SK-N-SH (cell line): ENCODE measurements around the gene TIMM21. TPM values are rescaled to one million over a fixed set of nuclear protein-coding genes. Genes with fewer than 3 reads are reported as not detected.

Experiments
- CTCF ChIA-PET: fragments of 300-600, 350-600 bp; formaldehyde crosslinking; extraction: SDS; loops from one replicate; lab custom pipeline; 2021; lab: Yijun Ruan, JAX
- POLR2A ChIA-PET: fragments of 350-600 bp; sonication (Branson Sonifier 250); formaldehyde crosslinking; extraction: SDS; loops from one replicate; lab custom pipeline; 2020; ENCODE audit warnings: antibody characterized with exemption, inconsistent platforms; lab: Yijun Ruan, JAX
- DNase-seq: peaks from one replicate; pipeline ENCODE4 v3.0.0; 2012
- H2AFZ ChIP-seq: fragments of 200-600 bp; sonication (generic); 2 replicates; pipeline ENCODE4 v1.8.1; 2016; ENCODE audit warnings: antibody characterized with exemption, mild to moderate bottlenecking, low read depth
- H3F3A ChIP-seq: fragments of 200-600 bp; sonication (generic); replicated peaks from 2 replicates; pipeline ENCODE3; 2016; ENCODE audit warnings: antibody characterized with exemption, mild to moderate bottlenecking; ENCODE audit not compliant: insufficient read depth
- H3K27ac ChIP-seq, 2 experiments: fragments of 200-500 bp in 1 of 2; fragments of 200-600 bp in 1 of 2; sonication (Bioruptor generic) in 1 of 2; sonication (generic), shearing (Covaris generic) in 1 of 2; 2 replicates each; pipeline versions ENCODE4 v1.5.1 to v1.6.1; 2014 to 2016; ENCODE audit warnings: low read depth in 2 of 2, inconsistent platforms in 1 of 2, low read length in 1 of 2, mild to moderate bottlenecking in 1 of 2, mixed read lengths in 1 of 2
- H3K27me3 ChIP-seq: fragments of 200-600 bp; sonication (generic), shearing (Covaris generic); 2 replicates; pipeline ENCODE4 v1.6.1; 2016; ENCODE audit warnings: mixed run types; ENCODE audit not compliant: insufficient read depth
- H3K36me3 ChIP-seq, 2 experiments: fragments of 200-500 bp in 1 of 2; fragments of 200-600 bp in 1 of 2; sonication (Bioruptor generic) in 1 of 2; sonication (generic) in 1 of 2; replicated peaks in 1 of 2; 2 replicates each; pipeline versions ENCODE3 to v1.5.1; 2014 to 2016; ENCODE audit warnings: low read length in 1 of 2, mild to moderate bottlenecking in 1 of 2; ENCODE audit not compliant: insufficient read depth in 2 of 2, control insufficient read depth in 1 of 2
- H3K4me1 ChIP-seq, 2 experiments: fragments of 200-500 bp in 1 of 2; fragments of 200-600 bp in 1 of 2; sonication (Bioruptor generic) in 1 of 2; sonication (generic), shearing (Covaris generic) in 1 of 2; 2 replicates each; pipeline versions ENCODE4 v1.5.1 to v1.6.1; 2014 to 2016; ENCODE audit warnings: low read depth in 1 of 2, low read length in 1 of 2, mixed run types in 1 of 2; ENCODE audit not compliant: insufficient read depth in 2 of 2, control insufficient read depth in 1 of 2
- H3K4me2 ChIP-seq: fragments of 200-600 bp; sonication (generic), shearing (Covaris generic); 2 replicates; pipeline ENCODE4 v1.6.1; 2017; ENCODE audit warnings: mixed run types
- H3K4me3 ChIP-seq, 2 experiments: fragments of 200-500 bp in 1 of 2; fragments of 200-600 bp in 1 of 2; sonication (Bioruptor generic) in 1 of 2; sonication (generic), shearing (Covaris generic) in 1 of 2; 2 replicates each; pipeline versions ENCODE4 v1.5.1 to v1.8.1; 2014 to 2016; ENCODE audit warnings: low read depth in 2 of 2, inconsistent platforms in 1 of 2, low read length in 1 of 2, mild to moderate bottlenecking in 1 of 2, mixed read lengths in 1 of 2, moderate library complexity in 1 of 2
- H3K79me2 ChIP-seq: fragments of 200-600 bp; sonication (generic); 2 replicates; pipeline ENCODE4 v1.8.1; 2017; ENCODE audit warnings: mild to moderate bottlenecking; ENCODE audit not compliant: insufficient read depth
- H3K9ac ChIP-seq: fragments of 200-600 bp; sonication (generic); 2 replicates; pipeline ENCODE4 v1.6.1; 2017; ENCODE audit warnings: mixed run types
- H3K9me2 ChIP-seq: fragments of 200-600 bp; sonication (generic); 2 replicates; pipeline ENCODE4 v1.6.1; 2017; ENCODE audit warnings: mixed run types
- H3K9me3 ChIP-seq: fragments of 200-600 bp; sonication (generic); 2 replicates; pipeline ENCODE4 v1.6.1; 2017; ENCODE audit warnings: mixed run types, mild to moderate bottlenecking, moderate library complexity
- H4K20me1 ChIP-seq: fragments of 200-600 bp; sonication (generic); 2 replicates; pipeline ENCODE4 v1.6.1; 2017; ENCODE audit warnings: mild to moderate bottlenecking, mixed run types; ENCODE audit not compliant: insufficient read depth
- EZH2phosphoT487 ChIP-seq: fragments of 200-600 bp; sonication (generic); IDR thresholded peaks from 2 replicates; pipeline ENCODE4 v1.6.1; 2017; ENCODE audit warnings: low read depth, mixed run types, mild to moderate bottlenecking, antibody characterized with exemption, moderate library complexity, borderline replicate concordance
- FOSL2 ChIP-seq: IDR thresholded peaks from 2 replicates; pipeline ENCODE4 v1.4.0; 2012; ENCODE audit warnings: low read depth, mild to moderate bottlenecking, moderate library complexity, borderline replicate concordance
- FOXM1 ChIP-seq: IDR thresholded peaks from 2 replicates; pipeline ENCODE4 v1.4.0; 2012; ENCODE audit warnings: low read depth, mild to moderate bottlenecking
- JUND ChIP-seq: IDR thresholded peaks from 2 replicates; pipeline ENCODE4 v1.4.0; 2012
- MAX ChIP-seq: IDR thresholded peaks from 2 replicates; pipeline ENCODE4 v1.4.0; 2012; ENCODE audit warnings: low read depth
- POLR2AphosphoS5 ChIP-seq: IDR thresholded peaks from 2 replicates; pipeline ENCODE4 v1.6.1; 2012; ENCODE audit warnings: low read depth, low read length
- REST ChIP-seq: IDR thresholded peaks from 2 replicates; pipeline ENCODE4 v1.6.1; 2012; ENCODE audit warnings: mild to moderate bottlenecking, low read depth, low read length, moderate library complexity
- RXRA ChIP-seq: IDR thresholded peaks from 2 replicates; pipeline ENCODE4 v1.4.0; 2012; ENCODE audit warnings: low read depth, mild to moderate bottlenecking, borderline replicate concordance
- WGBS: methylation state at CpG from one replicate; pipeline ENCODE4 v1.1.6; 2017; ENCODE audit warnings: low lambda C conversion rate; 5-methylcytosine and 5-hydroxymethylcytosine counted together
- polyA plus RNA-seq, 3 experiments: library from polyadenylated mRNA; depleted of rRNA; stranded (reverse); fragments of >200 nt; gene quantifications; 2 replicates each; pipeline ENCODE4 v1.2.3, GENCODE V29; 2012
- TF ChIP-seq, protein P1 (sequence below): fragments of 150-350 bp; IDR thresholded peaks from 2 replicates; pipeline ENCODE4 v1.6.1; 2017; ENCODE audit warnings: antibody characterized with exemption, low read length, low read depth, borderline replicate concordance
- TF ChIP-seq, protein P2 (sequence below): IDR thresholded peaks from 2 replicates; pipeline ENCODE4; 2012

TIMM21 gene
- polyA plus RNA-seq, 1 of the 3 experiments (the other 2 are of a cell fraction): 27.6 TPM

DNA sequence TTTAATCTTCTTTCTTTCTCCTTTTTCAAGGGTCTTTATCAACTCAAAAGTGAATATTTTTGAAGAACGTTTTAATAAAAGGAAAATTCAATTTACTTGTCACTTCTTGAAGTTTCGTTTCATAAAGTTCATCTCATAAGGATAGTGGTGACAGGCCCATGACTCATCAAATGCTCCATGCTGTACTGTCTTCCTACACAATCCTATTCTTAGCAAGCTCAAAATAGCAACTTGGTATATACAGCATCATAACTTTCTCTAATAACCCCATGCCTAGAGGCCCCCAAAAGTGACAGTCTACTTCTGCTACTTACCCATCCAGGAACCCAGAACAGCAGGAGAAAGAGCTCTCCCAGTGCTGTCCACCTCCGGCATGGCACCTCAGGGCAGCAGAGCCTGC lies 8.4 kb upstream of the TIMM21 start:
- Histone ChIP-seq H2AFZ (peak overlapping the region; percentile 49; the same call in 1 of the 2 replicates), H3K79me2 (no peaks in the 10 kb centered on the region), H4K20me1 (no peaks in the 10 kb centered on the region), H3K9me2 (no peaks in the 10 kb centered on the region), H3K27ac (no peak overlapping the region; a peak in 1 of 4 replicates), H3K27me3 (no peaks in the 10 kb centered on the region; the same call in 1 of the 2 replicates), H3K4me1 (peaks cover 0 to 4% of the 10 kb centered on the region in 2 experiments; a peak in 1 of 4 replicates), H3K9me3 (no peaks in the 10 kb centered on the region), H3K4me2 (peak overlapping the region; percentile 65), H3K36me3 (no peaks in the 10 kb centered on the region), H3K9ac (no peak overlapping the region), H3F3A (peaks cover 3% of the 10 kb centered on the region), H3K4me3 (no peak overlapping the region)
- POLR2A ChIA-PET: no interaction called here
- 26% methylated on average over 3 of the region's 3 CpGs for WGBS
- no peak for DNase-seq
- CTCF ChIA-PET: no interaction called here
- TF ChIP-seq JUND: 0 out of 2 replicates have a peak, but pooled peaks have one; percentile 13
- no peak for TF ChIP-seq REST
- TF ChIP-seq EZH2phosphoT487: no peak
- TF ChIP-seq, protein P1, sequence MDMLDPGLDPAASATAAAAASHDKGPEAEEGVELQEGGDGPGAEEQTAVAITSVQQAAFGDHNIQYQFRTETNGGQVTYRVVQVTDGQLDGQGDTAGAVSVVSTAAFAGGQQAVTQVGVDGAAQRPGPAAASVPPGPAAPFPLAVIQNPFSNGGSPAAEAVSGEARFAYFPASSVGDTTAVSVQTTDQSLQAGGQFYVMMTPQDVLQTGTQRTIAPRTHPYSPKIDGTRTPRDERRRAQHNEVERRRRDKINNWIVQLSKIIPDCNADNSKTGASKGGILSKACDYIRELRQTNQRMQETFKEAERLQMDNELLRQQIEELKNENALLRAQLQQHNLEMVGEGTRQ: no peak
- TF ChIP-seq POLR2AphosphoS5: no peak
- no peak for TF ChIP-seq RXRA
- TF ChIP-seq FOSL2: peak; percentile 57; the same call in 1 of the 2 replicates
- TF ChIP-seq, protein P2, sequence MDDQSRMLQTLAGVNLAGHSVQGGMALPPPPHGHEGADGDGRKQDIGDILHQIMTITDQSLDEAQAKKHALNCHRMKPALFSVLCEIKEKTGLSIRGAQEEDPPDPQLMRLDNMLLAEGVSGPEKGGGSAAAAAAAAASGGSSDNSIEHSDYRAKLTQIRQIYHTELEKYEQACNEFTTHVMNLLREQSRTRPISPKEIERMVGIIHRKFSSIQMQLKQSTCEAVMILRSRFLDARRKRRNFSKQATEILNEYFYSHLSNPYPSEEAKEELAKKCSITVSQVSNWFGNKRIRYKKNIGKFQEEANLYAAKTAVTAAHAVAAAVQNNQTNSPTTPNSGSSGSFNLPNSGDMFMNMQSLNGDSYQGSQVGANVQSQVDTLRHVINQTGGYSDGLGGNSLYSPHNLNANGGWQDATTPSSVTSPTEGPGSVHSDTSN: 0 out of 2 replicates have a peak, but pooled peaks have one; percentile 19

GRCh38 chr18:74140582-74140981 lies 7.7 kb upstream of the TIMM21 start:
- H2AFZ ChIP-seq: no peak overlapping the region
- no peaks in the 10 kb centered on the region for H3K36me3 ChIP-seq
- no peak overlapping the region for H3K4me2 ChIP-seq
- no peaks in the 10 kb centered on the region for H3K79me2 ChIP-seq
- no peak overlapping the region for H3K9ac ChIP-seq
- no peaks in the 10 kb centered on the region for H4K20me1 ChIP-seq
- ChIA-PET POLR2A (no interaction called here), CTCF (no interaction called here)
- no peaks in the 10 kb centered on the region; the same call in 1 of the 2 replicates for H3K27me3 ChIP-seq
- H3F3A ChIP-seq: peaks cover 3% of the 10 kb centered on the region
- H3K9me3 ChIP-seq: no peaks in the 10 kb centered on the region
- DNase-seq: no peak
- no peak overlapping the region for H3K27ac ChIP-seq
- TF ChIP-seq FOXM1: no peak
- no peak for TF ChIP-seq MAX
- WGBS: 44% methylated on average over 1 of the region's 1 CpG
- H3K4me1 ChIP-seq: peaks cover 0 to 4% of the 10 kb centered on the region in 2 experiments; a peak in 1 of 4 replicates
- H3K9me2 ChIP-seq: no peaks in the 10 kb centered on the region
- H3K4me3 ChIP-seq: no peak overlapping the region
